T-helper 1 cell treated with Interleukin-12 subunit alpha and Interleukin-12 subunit beta and Interleukin-4 antibody, amounts not matched to agents 30 ng/mL and 1 ng/mL, for 36 hours (primary cell): ENCODE measurements around the gene ACSL6. TPM values are rescaled to one million over a fixed set of nuclear protein-coding genes. Genes with fewer than 3 reads are reported as not detected.

Experiments
- intact Hi-C: fragments of 100-400 bp; cut with micrococcal nuclease; formaldehyde crosslinking; loops from one replicate; pipeline ENCODE4 v1.15.1; 2024
- total RNA-seq: library from RNA; stranded (reverse); gene quantifications from 2 replicates; pipeline ENCODE4 v1.2.3, GENCODE V29; 2022

Gene ACSL6
- total RNA-seq = 19.1 and 26.6 TPM in 2 replicates

DNA sequence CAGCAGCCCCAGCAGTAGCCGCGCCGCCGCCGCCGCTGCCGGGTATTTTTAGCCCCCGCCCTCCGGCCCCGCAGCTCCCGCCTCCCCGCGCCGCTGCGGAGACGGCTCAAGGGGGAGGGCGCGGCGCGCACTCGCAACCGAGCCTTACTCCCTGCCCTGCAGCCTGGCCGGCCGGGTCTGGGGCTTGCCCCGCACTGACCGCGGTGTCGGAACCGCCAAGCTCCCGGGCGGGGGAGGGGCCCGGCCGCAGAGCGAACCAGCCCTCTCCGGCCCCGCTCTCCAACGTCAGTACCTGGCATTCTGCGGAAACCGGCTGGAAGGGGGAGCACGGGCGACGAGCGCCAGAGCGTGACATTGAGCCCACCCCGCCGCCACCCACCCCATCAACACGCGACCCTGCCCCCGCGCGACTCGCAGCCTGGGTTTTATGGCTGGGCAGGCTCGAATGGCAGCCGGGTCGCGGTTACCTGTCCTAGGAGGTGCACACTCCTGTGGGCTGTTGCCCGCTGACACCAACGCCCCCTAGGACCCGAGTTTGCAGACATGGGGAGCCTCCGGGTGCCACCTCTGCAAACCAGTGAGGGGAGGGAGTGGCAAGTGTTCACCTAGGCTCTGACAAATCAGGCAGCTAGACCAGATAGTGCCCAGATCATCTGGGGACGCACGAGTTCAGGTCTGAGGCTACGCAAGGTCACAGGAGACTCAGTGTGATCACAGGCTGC lies at the start of gene ACSL6:
ACSL6 (minus strand) TSS at position 37 of the 722 bp plus-strand sequence. CDS start 105 bp downstream, outside the sequence.
- intact Hi-C loops = loop anchor here (1.0 kb wide), 1 partner anchor 52 kb away; no protein-coding TSS in a partner anchor

GRCh38 chr5:132060501-132061161 lies 49.2 kb upstream of the ACSL6 start, which contains the start of gene IL3:
TSS of gene IL3 (plus strand) at chr5:132060655. CDS start at chr5:132060707, 52 bp downstream.
- intact Hi-C loops = loop anchor here (5.0 kb wide), 1 partner anchor 313 kb away; no protein-coding TSS in a partner anchor

DNA sequence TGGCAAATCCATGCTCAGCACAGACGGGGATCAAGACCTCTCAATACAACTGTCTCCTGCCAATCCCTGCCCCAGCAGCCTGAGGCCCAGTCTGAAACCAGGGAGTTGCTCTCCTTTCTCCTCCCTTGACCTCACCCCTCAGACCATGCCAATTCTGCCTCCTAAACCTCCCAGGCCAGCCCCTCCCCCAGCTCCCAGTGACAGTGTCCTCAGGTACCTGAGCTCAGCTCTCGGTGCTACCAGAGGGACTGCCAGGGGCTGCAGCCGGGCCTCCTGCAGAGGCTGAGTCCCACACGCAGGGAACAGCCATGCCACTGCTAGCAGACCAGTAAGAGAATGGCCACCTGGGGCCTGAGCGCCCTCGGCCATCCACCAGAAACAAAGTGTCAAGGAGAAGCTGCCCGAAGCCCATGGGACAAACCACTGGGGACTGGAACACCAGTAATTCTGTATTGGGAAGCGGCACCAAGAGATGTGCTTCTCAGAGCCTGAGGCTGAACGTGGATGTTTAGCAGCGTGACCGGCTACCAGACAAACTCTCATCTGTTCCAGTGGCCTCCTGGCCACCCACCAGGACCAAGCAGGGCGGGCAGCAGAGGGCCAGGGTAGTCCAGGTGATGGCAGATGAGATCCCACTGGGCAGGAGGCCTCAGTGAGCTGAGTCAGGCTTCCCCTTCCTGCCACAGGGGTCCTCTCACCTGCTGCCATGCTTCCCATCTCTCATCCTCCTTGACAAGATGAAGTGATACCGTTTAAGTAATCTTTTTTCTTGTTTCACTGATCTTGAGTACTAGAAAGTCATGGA lies 48.4 kb upstream of the ACSL6 start:
- intact Hi-C loops = loop anchor here (1.0 to 5.0 kb wide), 2 partner anchors 313 to 471 kb away; no protein-coding TSS in a partner anchor

DNA sequence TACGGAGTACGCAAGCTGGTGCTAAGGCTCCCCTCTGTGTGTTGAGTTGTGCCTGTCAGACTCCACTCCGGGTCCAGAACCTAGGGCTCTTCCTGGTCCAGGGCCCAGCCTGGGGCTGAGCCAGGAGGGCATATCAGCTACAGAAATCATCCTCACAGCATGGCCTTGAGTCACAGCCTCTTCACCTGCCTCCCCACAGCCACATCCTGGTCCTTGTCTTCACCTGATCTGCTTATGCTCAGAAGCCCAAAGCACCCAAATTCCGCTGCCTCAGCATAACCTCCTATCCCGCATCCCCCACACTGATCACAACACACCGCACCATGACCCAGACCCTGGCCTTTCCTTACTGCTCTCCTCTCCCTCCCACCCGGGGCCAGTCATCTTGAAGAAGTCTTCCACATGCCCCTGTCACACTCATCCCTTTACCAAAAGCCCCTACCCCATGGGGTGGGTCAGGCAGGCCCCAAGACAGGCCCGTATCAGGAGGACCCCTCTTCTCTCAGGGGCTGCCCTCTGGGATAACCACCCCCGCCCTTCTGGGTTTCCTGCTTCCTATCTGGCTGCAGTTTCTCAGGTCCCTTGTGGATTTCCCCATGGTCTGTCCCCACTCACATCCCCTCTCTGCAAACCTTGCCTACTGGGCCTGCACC lies 47.7 kb upstream of the ACSL6 start:
- intact Hi-C loops = loop anchor here (1.0 kb wide), 1 partner anchor 470 kb away; no protein-coding TSS in a partner anchor

GRCh38 chr5:132058646-132059042 lies 47.2 kb upstream of the ACSL6 start:
- intact Hi-C loops = loop anchor here (1.0 kb wide), 1 partner anchor 469 kb away; no protein-coding TSS in a partner anchor

GRCh38 chr5:132057498-132058255 lies 46.2 kb upstream of the ACSL6 start:
- intact Hi-C loops = no loop called here

DNA sequence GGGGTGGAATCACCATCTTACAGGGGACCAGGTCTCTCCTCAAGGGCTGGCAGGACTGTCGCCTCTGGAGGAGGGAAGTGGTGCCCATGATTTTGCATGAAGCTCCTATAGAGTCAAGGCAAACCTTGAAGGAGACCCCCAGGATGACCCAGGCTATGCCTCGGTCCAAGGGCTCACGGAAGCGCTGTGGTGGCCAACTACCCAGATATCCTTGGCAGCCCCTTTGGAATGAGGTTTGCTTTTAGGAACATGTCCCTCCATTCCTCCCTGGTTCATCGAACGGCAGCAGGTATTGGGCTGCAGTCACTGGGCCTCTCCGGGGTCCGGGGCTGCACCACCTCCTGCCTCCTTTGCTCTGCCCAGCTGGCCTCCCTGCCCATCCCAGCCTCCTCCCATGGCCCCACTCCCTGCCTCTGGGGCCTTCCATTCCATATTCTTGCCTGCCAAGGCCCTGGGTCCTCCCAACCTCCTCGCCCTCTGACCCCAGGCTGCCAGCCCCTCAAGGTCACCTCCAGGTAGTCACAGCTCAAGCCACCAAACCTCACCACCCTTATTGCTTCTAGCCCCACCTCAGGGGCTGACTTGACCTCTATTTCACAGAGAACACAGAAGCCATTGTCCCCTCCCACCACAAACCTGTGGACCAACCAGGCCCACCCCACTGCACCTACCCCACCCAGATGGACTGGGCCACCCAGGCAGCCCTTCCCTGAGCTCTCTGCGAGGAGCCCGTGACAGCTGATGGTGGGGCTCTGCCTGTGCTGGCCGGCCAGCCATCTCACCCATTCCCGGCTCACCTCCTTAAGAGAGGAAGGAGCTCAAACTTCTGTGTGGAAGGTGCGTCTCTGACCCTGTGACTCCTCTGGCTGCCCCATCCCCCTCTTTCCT lies 45.4 kb upstream of the ACSL6 start:
- intact Hi-C loops = loop anchor here (1.0 kb wide), 1 partner anchor 37 kb away; no protein-coding TSS in a partner anchor

GRCh38 chr5:132055808-132056609 lies 44.6 kb upstream of the ACSL6 start:
- intact Hi-C loops = loop anchor here (1.0 kb wide), 1 partner anchor 36 kb away; no protein-coding TSS in a partner anchor

DNA sequence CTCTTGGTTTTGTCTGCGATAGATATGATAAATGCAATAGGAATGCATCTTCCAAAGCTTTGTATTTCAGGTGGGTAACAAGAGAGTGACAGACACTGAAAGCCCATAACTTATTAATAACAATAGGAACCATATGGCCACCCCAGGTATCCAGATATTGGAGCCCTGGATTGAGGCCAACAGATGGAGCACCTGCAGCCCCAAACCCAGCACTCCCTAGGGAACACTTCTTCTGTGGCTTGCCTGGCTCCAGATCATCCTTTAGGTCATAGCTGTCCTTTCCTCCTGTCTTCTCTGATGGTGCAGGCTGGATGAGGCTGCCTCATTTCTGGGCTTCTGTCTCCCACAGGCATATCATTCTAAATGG lies 44.0 kb upstream of the ACSL6 start:
- intact Hi-C loops = no loop called here

GRCh38 chr5:132054697-132055440 lies 43.4 kb upstream of the ACSL6 start:
- intact Hi-C loops = no loop called here

- intact Hi-C loops = no loop called here
These were observed 42.7 kb upstream of the ACSL6 start for GRCh38 chr5:132054031-132054696.

DNA sequence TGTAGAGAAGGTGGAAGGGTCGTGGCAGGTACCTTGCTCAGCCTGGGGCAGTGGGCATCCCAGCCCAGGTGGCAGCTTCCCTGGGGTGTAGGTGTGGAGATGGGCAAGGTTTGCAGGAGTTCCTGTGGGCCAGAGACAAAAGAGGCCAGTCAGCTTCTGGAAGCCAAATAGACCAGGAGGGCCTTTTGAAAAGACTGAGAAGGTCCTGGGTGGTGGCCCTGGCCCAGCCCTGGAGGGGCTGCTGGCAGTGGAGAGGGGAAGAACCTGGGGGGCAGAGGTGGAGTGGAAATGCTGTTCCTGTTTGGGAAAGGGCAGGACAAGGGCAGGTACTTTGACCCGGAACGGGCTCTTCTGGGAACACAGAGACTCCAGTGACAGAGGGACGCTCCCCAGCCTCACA lies 42.0 kb upstream of the ACSL6 start:
- intact Hi-C loops = no loop called here

GRCh38 chr5:132052520-132052919 lies 41.1 kb upstream of the ACSL6 start:
- intact Hi-C loops = no loop called here

DNA sequence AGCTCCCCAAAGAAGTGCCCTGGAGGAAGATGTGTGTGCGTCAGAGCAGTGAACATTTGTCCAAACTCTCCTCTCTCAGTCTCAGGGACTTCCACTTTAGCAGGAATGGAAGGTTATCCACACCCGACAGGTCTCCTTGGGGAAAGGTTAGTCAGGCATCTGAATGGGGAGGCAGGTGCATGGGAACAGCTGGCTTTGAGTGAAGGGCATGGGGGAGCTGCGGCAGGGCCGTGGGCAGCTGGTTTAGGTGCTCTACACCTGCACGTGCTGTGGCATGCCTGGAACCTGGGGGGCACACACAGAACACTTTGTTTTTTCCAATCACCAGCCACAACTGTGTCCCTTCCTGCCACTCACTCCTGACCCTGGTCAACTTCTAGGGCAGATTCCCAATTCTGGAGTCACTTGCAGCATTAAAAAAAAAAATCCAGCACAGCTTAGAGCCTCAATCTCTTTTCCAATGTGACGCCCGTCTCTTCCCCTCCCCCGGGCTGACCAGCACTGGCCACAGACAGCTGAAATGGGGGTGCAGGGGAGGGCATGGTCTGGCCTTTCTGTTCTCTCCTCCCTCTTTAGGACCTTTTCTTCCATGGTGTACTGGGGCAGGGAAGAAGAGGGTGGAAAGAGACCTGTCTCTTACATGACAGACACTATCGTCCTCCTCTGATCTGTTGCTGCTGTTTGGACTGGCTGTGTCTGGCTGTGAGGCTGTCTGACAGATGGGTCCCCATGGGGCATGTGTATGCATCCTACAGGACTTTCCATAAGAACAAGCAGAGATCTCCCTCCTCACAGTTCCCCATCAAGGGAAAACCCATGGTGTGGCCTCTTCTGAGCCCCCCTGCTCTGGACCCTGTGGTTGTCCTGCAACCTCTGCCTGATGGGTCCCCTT lies 39.4 kb upstream of the ACSL6 start:
- intact Hi-C loops = no loop called here

- intact Hi-C loops = no loop called here
These were observed 38.7 kb upstream of the ACSL6 start for GRCh38 chr5:132050136-132050535.

DNA sequence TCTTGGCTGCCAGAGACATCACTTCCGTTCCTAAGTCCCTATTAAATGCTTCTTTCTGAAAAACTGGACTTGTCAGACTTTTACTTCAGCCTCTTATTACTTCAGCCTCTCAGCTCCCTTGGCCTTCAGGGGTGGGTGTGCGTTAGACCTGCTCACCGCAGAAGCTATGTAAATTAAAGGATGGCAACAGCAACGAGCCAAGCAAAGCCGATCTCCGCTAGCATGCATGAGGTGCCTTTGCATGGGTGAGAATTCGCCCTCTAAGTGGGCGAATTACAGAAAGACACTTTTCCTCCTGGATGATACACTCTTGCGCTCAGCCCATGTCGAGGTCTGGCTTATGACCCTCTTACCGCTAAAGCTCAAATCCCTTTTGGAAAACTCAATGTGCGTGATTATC lies 38.1 kb upstream of the ACSL6 start:
- intact Hi-C loops = no loop called here
